ENCODE measurements around the gene DOC2A.

DNA sequence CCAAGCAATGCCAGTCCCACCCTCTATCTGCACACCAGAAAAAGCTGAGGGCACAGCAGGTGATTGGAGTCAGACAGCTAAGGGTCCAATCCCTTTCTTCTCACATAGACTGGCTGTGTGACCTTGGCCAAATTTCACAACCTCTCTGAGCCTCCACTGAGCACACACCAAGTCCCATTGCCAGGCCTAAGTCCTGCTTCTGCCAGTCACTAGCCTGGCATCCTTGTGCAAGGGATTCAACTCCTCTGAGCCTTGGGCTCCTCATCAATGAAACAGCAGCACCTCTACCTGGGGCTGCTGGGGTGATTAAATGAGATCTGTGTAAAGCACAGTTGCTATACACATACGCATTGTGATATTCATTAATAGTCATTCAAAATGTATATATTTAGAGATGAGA, 35.8 kb upstream of the DOC2A start:
- TF ChIP-seq, protein P1, sequence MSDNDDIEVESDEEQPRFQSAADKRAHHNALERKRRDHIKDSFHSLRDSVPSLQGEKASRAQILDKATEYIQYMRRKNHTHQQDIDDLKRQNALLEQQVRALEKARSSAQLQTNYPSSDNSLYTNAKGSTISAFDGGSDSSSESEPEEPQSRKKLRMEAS (IDR thresholded peaks at IDR 0.05; ENCODE audit: low read depth, low read length): no peak
- TF ChIP-seq, protein P2, sequence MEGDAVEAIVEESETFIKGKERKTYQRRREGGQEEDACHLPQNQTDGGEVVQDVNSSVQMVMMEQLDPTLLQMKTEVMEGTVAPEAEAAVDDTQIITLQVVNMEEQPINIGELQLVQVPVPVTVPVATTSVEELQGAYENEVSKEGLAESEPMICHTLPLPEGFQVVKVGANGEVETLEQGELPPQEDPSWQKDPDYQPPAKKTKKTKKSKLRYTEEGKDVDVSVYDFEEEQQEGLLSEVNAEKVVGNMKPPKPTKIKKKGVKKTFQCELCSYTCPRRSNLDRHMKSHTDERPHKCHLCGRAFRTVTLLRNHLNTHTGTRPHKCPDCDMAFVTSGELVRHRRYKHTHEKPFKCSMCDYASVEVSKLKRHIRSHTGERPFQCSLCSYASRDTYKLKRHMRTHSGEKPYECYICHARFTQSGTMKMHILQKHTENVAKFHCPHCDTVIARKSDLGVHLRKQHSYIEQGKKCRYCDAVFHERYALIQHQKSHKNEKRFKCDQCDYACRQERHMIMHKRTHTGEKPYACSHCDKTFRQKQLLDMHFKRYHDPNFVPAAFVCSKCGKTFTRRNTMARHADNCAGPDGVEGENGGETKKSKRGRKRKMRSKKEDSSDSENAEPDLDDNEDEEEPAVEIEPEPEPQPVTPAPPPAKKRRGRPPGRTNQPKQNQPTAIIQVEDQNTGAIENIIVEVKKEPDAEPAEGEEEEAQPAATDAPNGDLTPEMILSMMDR (IDR thresholded peaks at IDR 0.05; ENCODE audit: low read depth, low read length): no peak
